IMR-90 (cell line): ENCODE data around the gene PTCH1. TPM values are rescaled to one million over a fixed set of nuclear protein-coding genes. Genes with fewer than 3 reads are reported as not detected.

ENCODE experiments used
- ATAC-seq: fragments of 200-7000 bp; cut with Tn5 transposase; 2 replicates; pipeline ENCODE4 v1.9.1; 2020; ENCODE audit warnings: low read depth, mild to moderate bottlenecking, moderate library complexity
- BruUV-seq: library from RNA; stranded (reverse); fragments of 400-500 nt; replicated peaks from 2 replicates; lab custom pipeline; 2021; lab: Mats Ljungman, UMichigan
- CTCF ChIA-PET: fragments of 300-600 bp; formaldehyde crosslinking; extraction: SDS; loops from one replicate; lab custom pipeline; 2021; ENCODE audit warnings: antibody characterized with exemption; lab: Yijun Ruan, JAX
- POLR2A ChIA-PET: fragments of 300-600 bp; sonication (Branson Sonifier 250); formaldehyde crosslinking; loops from one replicate; lab custom pipeline; 2022; ENCODE audit warnings: antibody characterized with exemption; ENCODE audit not compliant: unreplicated experiment; lab: Charles Lee
- DNase-seq: peaks from one replicate; pipeline ENCODE4 v3.0.0; 2013
- H2AFZ ChIP-seq: replicated peaks from 2 replicates; pipeline ENCODE3; 2013; ENCODE audit warnings: low read length, mild to moderate bottlenecking; ENCODE audit not compliant: poor library complexity
- H2AK5ac ChIP-seq: 2 replicates; pipeline ENCODE4 v1.6.1; 2013; ENCODE audit warnings: low read depth, low read length, inconsistent platforms
- H2AK9ac ChIP-seq: replicated peaks from 2 replicates; pipeline ENCODE3; 2013; ENCODE audit warnings: mild to moderate bottlenecking, low read depth, low read length, moderate library complexity; ENCODE audit not compliant: poor library complexity
- H2BK120ac ChIP-seq: 2 replicates; pipeline ENCODE4 v1.6.1; 2013; ENCODE audit warnings: low read depth, low read length, inconsistent platforms
- H2BK15ac ChIP-seq: 3 replicates; pipeline ENCODE4 v1.6.1; 2013; ENCODE audit warnings: low read depth, low read length, inconsistent platforms
- H2BK20ac ChIP-seq: 2 replicates; pipeline ENCODE4 v1.6.1; 2013; ENCODE audit warnings: low read depth, mild to moderate bottlenecking, inconsistent platforms, low read length, moderate library complexity
- H2BK5ac ChIP-seq: 2 replicates; pipeline ENCODE4 v1.6.1; 2013; ENCODE audit warnings: mild to moderate bottlenecking, low read depth, low read length, inconsistent platforms; ENCODE audit not compliant: poor library complexity, severe bottlenecking
- H3K14ac ChIP-seq: replicated peaks from 2 replicates; pipeline ENCODE4 v1.6.1; 2013; ENCODE audit warnings: low read depth, low read length, inconsistent platforms
- H3K18ac ChIP-seq: 2 replicates; pipeline ENCODE4 v1.6.1; 2013; ENCODE audit warnings: low read depth, low read length, control low read depth
- H3K23ac ChIP-seq: 2 replicates; pipeline ENCODE4 v1.6.1; 2013; ENCODE audit warnings: low read depth, low read length, inconsistent platforms
- H3K27ac ChIP-seq: 2 replicates; pipeline ENCODE4 v1.5.1; 2013; ENCODE audit warnings: mild to moderate bottlenecking, control low read depth, low read length; ENCODE audit not compliant: insufficient read depth
- H3K27me3 ChIP-seq: 2 replicates; pipeline ENCODE4 v1.6.1; 2013; ENCODE audit warnings: low read length; ENCODE audit not compliant: control insufficient read depth, insufficient read depth
- H3K36me3 ChIP-seq: 2 replicates; pipeline ENCODE4 v1.6.1; 2013; ENCODE audit warnings: low read length, mixed read lengths; ENCODE audit not compliant: control insufficient read depth, insufficient read depth
- H3K4ac ChIP-seq: 2 replicates; pipeline ENCODE4 v1.6.1; 2013; ENCODE audit warnings: low read depth, low read length, inconsistent platforms
- H3K4me1 ChIP-seq: 2 replicates; pipeline ENCODE4 v1.6.1; 2013; ENCODE audit warnings: low read length, mixed read lengths; ENCODE audit not compliant: control insufficient read depth, insufficient read depth
- H3K4me2 ChIP-seq: 2 replicates; pipeline ENCODE4 v1.6.1; 2013; ENCODE audit warnings: low read depth, mild to moderate bottlenecking, control low read depth, low read length, moderate library complexity
- H3K4me3 ChIP-seq: 2 replicates; pipeline ENCODE4 v1.5.1; 2013; ENCODE audit warnings: low read depth, mild to moderate bottlenecking, control low read depth, low read length, moderate library complexity; ENCODE audit not compliant: insufficient read depth
- H3K56ac ChIP-seq: 2 replicates; pipeline ENCODE4 v1.6.1; 2013; ENCODE audit warnings: low read length, inconsistent platforms; ENCODE audit not compliant: insufficient read depth; ENCODE audit errors: extremely low read depth
- H3K79me1 ChIP-seq, 2 experiments: 2 replicates each; pipeline ENCODE4 v1.6.1; 2013; ENCODE audit warnings: low read length in 2 of 2, inconsistent platforms in 1 of 2, low read depth in 1 of 2
- H3K9ac ChIP-seq: 2 replicates; pipeline ENCODE4 v1.6.1; 2013; ENCODE audit warnings: low read depth, low read length, control low read depth
- H3K9me1 ChIP-seq: 2 replicates; pipeline ENCODE4 v1.6.1; 2013; ENCODE audit warnings: low read length, inconsistent platforms; ENCODE audit not compliant: insufficient read depth
- H3K9me3 ChIP-seq: 2 replicates; pipeline ENCODE4 v1.6.1; 2013; ENCODE audit warnings: low read length; ENCODE audit not compliant: control insufficient read depth, insufficient read depth
- H4K20me1 ChIP-seq: 2 replicates; pipeline ENCODE4 v1.6.1; 2013; ENCODE audit warnings: low read length, inconsistent platforms; ENCODE audit not compliant: insufficient read depth
- H4K5ac ChIP-seq: 2 replicates; pipeline ENCODE4 v1.6.1; 2013; ENCODE audit warnings: mild to moderate bottlenecking, low read depth, low read length, control low read depth
- H4K8ac ChIP-seq, 2 experiments: 2 replicates each; pipeline ENCODE4 v1.6.1; 2013; ENCODE audit warnings: low read depth in 2 of 2, low read length in 2 of 2, control low read depth in 1 of 2, inconsistent platforms in 1 of 2
- H4K91ac ChIP-seq: 2 replicates; pipeline ENCODE4 v1.6.1; 2013; ENCODE audit warnings: low read depth, low read length, inconsistent platforms; ENCODE audit not compliant: insufficient read depth
- BHLHE40 ChIP-seq: fragments of 150-350 bp; IDR thresholded peaks from 2 replicates; pipeline ENCODE4 v1.6.1; 2016; ENCODE audit warnings: mild to moderate bottlenecking, low read depth, low read length
- CHD1 ChIP-seq: IDR thresholded peaks from 2 replicates; pipeline ENCODE4 v1.6.1; 2012; ENCODE audit warnings: low read depth, low read length, improper control_type of control experiment
- CTCF ChIP-seq: conservative IDR thresholded peaks from 2 replicates; pipeline ENCODE4 v1.5.1; 2012; ENCODE audit warnings: mild to moderate bottlenecking, low read depth, low read length, improper control_type of control experiment
- FOS ChIP-seq: fragments of 150-350 bp; IDR thresholded peaks from 2 replicates; pipeline ENCODE4 v1.6.1; 2016; ENCODE audit warnings: low read depth, low read length
- MAFK ChIP-seq: IDR thresholded peaks from 2 replicates; pipeline ENCODE4 v1.6.1; 2012; ENCODE audit warnings: low read depth, low read length, improper control_type of control experiment
- MAZ ChIP-seq: IDR thresholded peaks from 2 replicates; pipeline ENCODE4 v1.6.1; 2012; ENCODE audit warnings: low read depth, mild to moderate bottlenecking, low read length, improper control_type of control experiment, moderate library complexity, borderline replicate concordance
- MXI1 ChIP-seq: IDR thresholded peaks from 2 replicates; pipeline ENCODE4 v1.6.1; 2012; ENCODE audit warnings: low read depth, mild to moderate bottlenecking, low read length, moderate library complexity, borderline replicate concordance
- POLR2A ChIP-seq: IDR thresholded peaks from 2 replicates; pipeline ENCODE4 v1.6.1; 2012; ENCODE audit warnings: mild to moderate bottlenecking, low read depth, low read length
- RAD21 ChIP-seq: IDR thresholded peaks from 2 replicates; pipeline ENCODE4 v1.6.1; 2012; ENCODE audit warnings: low read length, improper control_type of control experiment
- RFX5 ChIP-seq: IDR thresholded peaks from 2 replicates; pipeline ENCODE4 v1.8.0; 2012; ENCODE audit warnings: low read depth, mild to moderate bottlenecking, low read length, moderate library complexity
- SMC3 ChIP-seq: fragments of 150-350 bp; IDR thresholded peaks from 2 replicates; pipeline ENCODE4 v1.6.1; 2016; ENCODE audit warnings: low read depth, mild to moderate bottlenecking, antibody characterized with exemption, low read length, moderate library complexity
- USF2 ChIP-seq: fragments of 150-350 bp; IDR thresholded peaks from 2 replicates; pipeline ENCODE4 v1.6.1; 2017; ENCODE audit warnings: mild to moderate bottlenecking, antibody characterized with exemption, low read length, low read depth
- WGBS, 2 experiments: methylation state at CpG; one replicate each; pipeline versions ENCODE4 v1.1.5 to v1.1.7; 2013; ENCODE audit warnings: missing lambda C conversion rate in 2 of 2; ENCODE audit not compliant: insufficient read length in 1 of 2; ENCODE audit errors: extremely low coverage in 2 of 2; 5-methylcytosine and 5-hydroxymethylcytosine counted together
- dilution Hi-C: fragments of 300-500 bp; cut with HindIII; formaldehyde crosslinking; loops from one replicate; pipeline ENCODE4 v1.14.3; 2018; ENCODE audit warnings: low sequenced_read_pairs; ENCODE audit not compliant: unreplicated experiment
- in situ Hi-C: fragments of 300-500 bp; cut with MboI; formaldehyde crosslinking; loops from 3 replicates; pipeline ENCODE4 v1.14.3; 2019; ENCODE audit warnings: low sequenced_read_pairs, inconsistent platforms, mixed read lengths
- intact Hi-C: fragments of 100-400 bp; cut with micrococcal nuclease; formaldehyde crosslinking; loops from 2 replicates; pipeline ENCODE4 v1.10.0; 2022
- polyA plus RNA-seq, 3 experiments: library from polyadenylated mRNA; depleted of rRNA; stranded (reverse); fragments of >200 nt; gene quantifications; 2 replicates each; pipeline ENCODE4 v1.2.3, GENCODE V29; 2012; ENCODE audit warnings: low replicate concordance in 1 of 3
- total RNA-seq: library from RNA; depleted of rRNA; stranded (reverse); fragments of >200 nt; gene quantifications from 2 replicates; pipeline ENCODE4 v1.2.3, GENCODE V29; 2012

Gene PTCH1
- total and polyA plus RNA-seq, 2 of the 4 experiments (the other 2 are of a cell fraction): 4.1 to 5.0 TPM

GRCh38 chr9:95411054-95411892, 105.5 kb downstream of the PTCH1 start:
- peaks cover 3% of the 10 kb centered on the region; the same call in 1 of the 2 replicates for H3K9me1 ChIP-seq
- peak overlapping the region; percentile 63 for H2AK5ac ChIP-seq
- H4K20me1 ChIP-seq: no peaks in the 10 kb centered on the region
- H2BK15ac ChIP-seq: peak overlapping the region; percentile 58; the same call in 1 of the 3 replicates
- CTCF ChIA-PET: no interaction called here
- H3K36me3 ChIP-seq: no peaks in the 10 kb centered on the region
- H2BK5ac ChIP-seq: no peak overlapping the region
- no peak overlapping the region for H2AK9ac ChIP-seq
- in situ Hi-C loops: no loop called here
- H3K18ac ChIP-seq: no peak overlapping the region; the same call in 1 of the 2 replicates
- intact Hi-C loops: no loop called here
- H2BK120ac ChIP-seq: peak overlapping the region; percentile 44; the same call in 1 of the 2 replicates
- H3K4me1 ChIP-seq: peaks cover 5% of the 10 kb centered on the region
- H2AFZ ChIP-seq: no peak overlapping the region
- H3K4me3 ChIP-seq: no peak overlapping the region
- no peaks in the 10 kb centered on the region for H3K27me3 ChIP-seq
- H2BK20ac ChIP-seq: peak overlapping the region; percentile 80
- no peak overlapping the region for H3K23ac ChIP-seq
- no peak overlapping the region for H3K27ac ChIP-seq
- no peak overlapping the region for H4K5ac ChIP-seq
- ATAC-seq: no peak
- H4K8ac ChIP-seq: no peak overlapping the region
- H3K9me3 ChIP-seq: no peaks in the 10 kb centered on the region
- H3K14ac ChIP-seq: no peak overlapping the region
- dilution Hi-C loops: no loop called here
- no peak overlapping the region for H3K56ac ChIP-seq
- TF ChIP-seq CHD1 (no peak), MXI1 (no peak), FOS (no peak), MAZ (no peak), BHLHE40 (no peak), MAFK (no peak), RFX5 (no peak), POLR2A (no peak), SMC3 (no peak), USF2 (no peak), CTCF (no peak), RAD21 (no peak)
- peak overlapping the region; percentile 48 for H4K91ac ChIP-seq
- POLR2A ChIA-PET: no interaction called here
- no peak for DNase-seq
- no TSS peak for BruUV-seq
- 92% methylated on average over 12 of the region's 23 CpGs; no CpG with 5 or more reads in 1 of the 2 experiments for WGBS, 2 experiments
- peak overlapping the region; percentile 50 for H3K4ac ChIP-seq
- no peaks in the 10 kb centered on the region for H3K79me1 ChIP-seq
- H3K4me2 ChIP-seq: no peak overlapping the region
- H3K9ac ChIP-seq: no peak overlapping the region
